CD14-positive monocyte (primary cell): Measurements from ENCODE around the gene HAGHL. TPM values are rescaled to one million over a fixed set of nuclear protein-coding genes. Genes with fewer than 3 reads are reported as not detected.

Experiments used
- DNase-seq, 3 donors: peaks; one replicate each; pipeline ENCODE4 v3.0.0-alpha.2; 2011 to 2022
- H2AFZ ChIP-seq: 2 replicates; pipeline ENCODE4 v1.6.0; 2012; ENCODE audit warnings: mild to moderate bottlenecking, low read depth, low read length, inconsistent platforms; ENCODE audit not compliant: insufficient read depth, poor library complexity, severe bottlenecking
- H3K27ac ChIP-seq, 2 donors: 1 replicate in 1 of 2; 2 replicates in 1 of 2; pipeline ENCODE4 v1.5.1; 2012 to 2013; ENCODE audit warnings: low read length in 2 of 2, control low read depth in 1 of 2, inconsistent platforms in 1 of 2, low read depth in 1 of 2, mild to moderate bottlenecking in 1 of 2
- H3K27me3 ChIP-seq, 2 donors: one replicate each; pipeline versions ENCODE4 v1.6.0 to v1.6.1; 2011 to 2013; ENCODE audit warnings: low read length in 2 of 2; ENCODE audit not compliant: control insufficient read depth in 2 of 2, insufficient read depth in 2 of 2
- H3K36me3 ChIP-seq, 2 donors: replicated peaks in 1 of 2; 1 replicate in 1 of 2; 2 replicates in 1 of 2; pipeline versions ENCODE4 v1.5.1 to v1.6.1; 2012 to 2013; ENCODE audit warnings: low read length in 2 of 2, control low read depth in 1 of 2, inconsistent platforms in 1 of 2, mild to moderate bottlenecking in 1 of 2; ENCODE audit not compliant: insufficient read depth in 2 of 2, control insufficient read depth in 1 of 2
- H3K4me1 ChIP-seq, 2 donors: 1 replicate in 1 of 2; 2 replicates in 1 of 2; pipeline versions ENCODE4 v1.5.1 to v1.6.1; 2012 to 2013; ENCODE audit warnings: low read length in 2 of 2, control low read depth in 1 of 2, inconsistent platforms in 1 of 2, mild to moderate bottlenecking in 1 of 2, moderate library complexity in 1 of 2; ENCODE audit not compliant: insufficient read depth in 2 of 2, control insufficient read depth in 1 of 2
- H3K4me2 ChIP-seq: replicated peaks from 2 replicates; pipeline ENCODE3; 2012; ENCODE audit warnings: low read length, moderate library complexity, mild to moderate bottlenecking; ENCODE audit not compliant: poor library complexity, severe bottlenecking; ENCODE audit errors: extremely low read depth
- H3K4me3 ChIP-seq, 3 experiments: fragments of 200-600 bp in 1 of 3; sonication (generic) in 1 of 3; replicated peaks in 1 of 3; 1 replicate in 2 of 3; 2 replicates in 1 of 3; pipeline ENCODE4 v1.5.1; 2011 to 2013; ENCODE audit warnings: low read length in 3 of 3, mild to moderate bottlenecking in 3 of 3, control low read depth in 2 of 3, low read depth in 2 of 3, inconsistent platforms in 1 of 3, moderate library complexity in 1 of 3
- H3K79me2 ChIP-seq: 2 replicates; pipeline ENCODE4 v1.6.0; 2012; ENCODE audit warnings: mild to moderate bottlenecking, control low read depth, inconsistent platforms, low read length, moderate library complexity; ENCODE audit not compliant: insufficient read depth
- H3K9ac ChIP-seq: 2 replicates; pipeline ENCODE4 v1.6.0; 2017; ENCODE audit warnings: low read length, mild to moderate bottlenecking; ENCODE audit not compliant: insufficient read depth, poor library complexity, severe bottlenecking
- H3K9me3 ChIP-seq, 2 donors: replicated peaks in 1 of 2; 1 replicate in 1 of 2; 2 replicates in 1 of 2; pipeline versions ENCODE4 v1.5.1 to v1.6.1; 2012 to 2013; ENCODE audit warnings: low read length in 2 of 2, control low read depth in 1 of 2; ENCODE audit not compliant: control insufficient read depth in 1 of 2, insufficient read depth in 1 of 2
- H4K20me1 ChIP-seq: 2 replicates; pipeline ENCODE4 v1.6.0; 2012; ENCODE audit warnings: mild to moderate bottlenecking, low read length, control low read depth, moderate library complexity; ENCODE audit not compliant: insufficient read depth
- H3K27ac Mint-ChIP-seq, 7 donors: one replicate each; pipeline ENCODE4 v1.8.0; 2020; ENCODE audit warnings: mild to moderate bottlenecking in 7 of 7, mixed read lengths in 7 of 7, moderate library complexity in 6 of 7, inconsistent platforms in 2 of 7
- H3K27me3 Mint-ChIP-seq, 3 donors: one replicate each; pipeline ENCODE4 v1.8.0; 2021 to 2022; ENCODE audit warnings: low read depth in 3 of 3, mild to moderate bottlenecking in 3 of 3, mixed read lengths in 3 of 3, moderate library complexity in 3 of 3, inconsistent platforms in 1 of 3
- H3K36me3 Mint-ChIP-seq, 2 donors: one replicate each; pipeline ENCODE4 v1.8.0; 2020; ENCODE audit warnings: mixed read lengths in 2 of 2, inconsistent platforms in 1 of 2, mild to moderate bottlenecking in 1 of 2
- H3K4me1 Mint-ChIP-seq: one replicate; pipeline ENCODE4 v1.8.0; 2020; ENCODE audit warnings: mild to moderate bottlenecking, mixed read lengths
- H3K4me3 Mint-ChIP-seq, 2 donors: one replicate each; pipeline ENCODE4 v1.8.0; 2020; ENCODE audit warnings: mild to moderate bottlenecking in 2 of 2, mixed read lengths in 2 of 2, moderate library complexity in 1 of 2
- H3K9me3 Mint-ChIP-seq, 7 donors: one replicate each; pipeline ENCODE4 v1.8.0; 2020 to 2022; ENCODE audit warnings: mixed read lengths in 7 of 7, mild to moderate bottlenecking in 6 of 7, moderate library complexity in 6 of 7, inconsistent platforms in 2 of 7
- CTCF ChIP-seq: fragments of 200-600 bp; IDR thresholded peaks from one replicate; pipeline ENCODE4 v1.8.0; 2022; ENCODE audit warnings: antibody characterized with exemption, mild to moderate bottlenecking
- WGBS: methylation state at CpG from one replicate; pipeline ENCODE4 v1.1.5; 2013; ENCODE audit warnings: missing lambda C conversion rate; ENCODE audit not compliant: insufficient coverage; 5-methylcytosine and 5-hydroxymethylcytosine counted together
- intact Hi-C, 2 donors: fragments of 100-400 bp; cut with micrococcal nuclease; formaldehyde crosslinking; loops; one replicate each; pipeline versions ENCODE4 v1.15.0 to v1.15.1; 2023
- polyA plus RNA-seq, 3 donors: library from polyadenylated mRNA; depleted of rRNA in 1 of 3; unstranded in 2 of 3; stranded (reverse) in 1 of 3; fragments of 300-500 nt in 2 of 3; fragments of >200 nt in 1 of 3; fragmentation: Illumina TruSeq in 2 of 3; gene quantifications; 1 replicate in 2 of 3; 2 replicates in 1 of 3; pipeline ENCODE4 v1.2.3, GENCODE V29; 2012 to 2021

HAGHL gene
- polyA plus RNA-seq, 3 donors = 0.60 to 8.9 (median 1.5) TPM

GRCh38 chr16:743794-744500, 17.0 kb downstream of the HAGHL start:
- peaks cover 14 to 17% of the 10 kb centered on the region in 2 donors for H3K4me1 ChIP-seq
- H3K27ac ChIP-seq = no peak overlapping the region
- Mint-ChIP-seq H3K9me3 (no peaks in the 10 kb centered on the region), H3K27ac (no peak overlapping the region), H3K4me3 (no peak overlapping the region), H3K27me3 (peaks cover 0 to 1% (median 0%) of the 10 kb centered on the region in 3 donors), H3K36me3 (peaks cover 3 to 8% of the 10 kb centered on the region in 2 donors), H3K4me1 (peaks cover 16% of the 10 kb centered on the region)
- H3K9me3 ChIP-seq = no peaks in the 10 kb centered on the region
- no peak overlapping the region for H2AFZ ChIP-seq
- H3K79me2 ChIP-seq = peaks cover 12% of the 10 kb centered on the region
- peak; percentile 16 for TF ChIP-seq CTCF
- no peak overlapping the region for H3K4me3 ChIP-seq
- H4K20me1 ChIP-seq = peaks cover 5% of the 10 kb centered on the region
- intact Hi-C loops = no loop called here
- H3K36me3 ChIP-seq = peaks cover 0 to 2% of the 10 kb centered on the region in 2 donors
- H3K27me3 ChIP-seq = no peaks in the 10 kb centered on the region
- no peak overlapping the region for H3K4me2 ChIP-seq
- 91% methylated on average over 17 of the region's 21 CpGs for WGBS
- H3K9ac ChIP-seq = no peak overlapping the region
- no peak for DNase-seq

GRCh38 chr16:745739-746138, 18.8 kb downstream of the HAGHL start:
- no peak overlapping the region for H3K4me3 ChIP-seq
- DNase-seq = no peak
- peaks cover 5 to 6% of the 10 kb centered on the region in 2 donors for H3K4me1 ChIP-seq
- no peak overlapping the region for H3K27ac ChIP-seq
- H3K9ac ChIP-seq = no peak overlapping the region
- H3K79me2 ChIP-seq = peaks cover under 1% of the 10 kb centered on the region
- no peaks in the 10 kb centered on the region for H4K20me1 ChIP-seq
- no peaks in the 10 kb centered on the region for H3K36me3 ChIP-seq
- peaks cover 4% of the 10 kb centered on the region for H3K4me1 Mint-ChIP-seq
- WGBS = 18% methylated on average over 8 of the region's 14 CpGs
- H3K36me3 Mint-ChIP-seq = no peaks in the 10 kb centered on the region
- no peaks in the 10 kb centered on the region for H3K27me3 ChIP-seq
- H3K27me3 Mint-ChIP-seq = peaks cover 0 to 1% (median 0%) of the 10 kb centered on the region in 3 donors
- H3K4me2 ChIP-seq = no peak overlapping the region
- H3K4me3 Mint-ChIP-seq = no peak overlapping the region
- no peaks in the 10 kb centered on the region for H3K9me3 Mint-ChIP-seq
- TF ChIP-seq CTCF = peak; percentile 29
- no peak overlapping the region for H3K27ac Mint-ChIP-seq
- H2AFZ ChIP-seq = no peak overlapping the region
- no peaks in the 10 kb centered on the region for H3K9me3 ChIP-seq
- intact Hi-C loops = no loop called here
